GM15510 (cell line): Measurements from ENCODE around the gene ADGRA1.

Experiments
- POLR2A ChIP-seq: IDR thresholded peaks from 3 replicates; pipeline ENCODE4 v1.6.1; 2011; ENCODE audit warnings: borderline replicate concordance; ENCODE audit not compliant: insufficient read length; ENCODE audit errors: extremely low read depth

Gene ADGRA1

GRCh38 chr10:133094286-133094685 is 6.6 kb downstream of the ADGRA1 start:
- TF ChIP-seq POLR2A, result no peak

- no peak for TF ChIP-seq POLR2A
These were observed 7.1 kb downstream of the ADGRA1 start for GRCh38 chr10:133094866-133095265.

DNA sequence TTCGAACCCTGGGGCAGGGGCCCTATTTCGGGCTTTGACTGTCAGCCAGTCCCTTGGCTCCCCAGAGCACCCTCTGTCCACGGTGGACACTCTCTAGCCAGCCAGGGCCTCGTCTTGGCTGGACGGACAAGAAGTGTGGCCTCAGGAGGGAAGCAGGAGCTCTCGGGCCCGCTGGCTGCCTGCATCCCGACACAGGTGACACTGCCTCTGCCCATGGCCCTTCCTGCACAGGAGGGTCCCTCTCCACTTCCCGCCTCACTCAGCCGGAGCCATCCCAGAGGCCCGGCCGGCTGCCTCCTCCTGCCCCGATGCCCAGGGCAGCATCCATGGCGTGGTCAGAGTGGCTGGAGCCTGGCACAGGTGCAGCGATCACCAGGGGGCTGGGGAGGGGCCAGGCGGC is 7.9 kb downstream of the ADGRA1 start:
- no peak for TF ChIP-seq POLR2A

DNA sequence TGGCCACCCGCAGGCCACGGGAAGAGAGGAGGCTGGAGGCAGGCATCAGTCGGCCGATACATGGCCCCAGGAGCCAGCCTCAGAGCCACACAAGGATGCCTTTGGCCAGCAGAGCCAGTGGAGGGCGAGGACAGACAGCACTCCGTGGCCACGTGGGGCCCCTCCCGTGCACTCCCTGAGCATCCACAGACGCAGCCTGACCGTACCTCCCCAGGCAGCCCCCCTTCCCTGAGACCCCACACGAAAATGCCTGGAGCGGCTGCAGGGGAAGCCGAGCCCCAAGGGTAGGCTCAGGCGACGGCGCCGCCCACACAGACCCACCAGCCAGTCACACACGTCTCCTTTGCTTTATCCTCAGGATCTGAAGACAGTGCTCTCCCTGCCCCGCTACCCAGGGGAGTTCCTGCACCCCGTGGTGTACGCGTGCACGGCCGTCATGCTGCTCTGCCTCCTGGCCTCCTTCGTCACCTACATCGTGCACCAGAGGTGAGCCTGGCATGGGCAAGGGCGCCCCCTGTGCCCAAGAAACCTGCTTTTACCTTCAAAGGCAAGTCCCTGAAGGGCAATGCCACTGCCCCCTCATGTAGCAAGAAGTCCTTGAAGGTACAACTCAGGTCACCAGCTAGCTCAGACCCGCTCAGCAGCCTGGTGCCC is 9.0 kb downstream of the ADGRA1 start:
- TF ChIP-seq POLR2A, result no peak

- no peak for TF ChIP-seq POLR2A
These were observed 9.7 kb downstream of the ADGRA1 start for GRCh38 chr10:133097418-133097817.

GRCh38 chr10:133097961-133098360 is 10.2 kb downstream of the ADGRA1 start:
- TF ChIP-seq POLR2A, result no peak

DNA sequence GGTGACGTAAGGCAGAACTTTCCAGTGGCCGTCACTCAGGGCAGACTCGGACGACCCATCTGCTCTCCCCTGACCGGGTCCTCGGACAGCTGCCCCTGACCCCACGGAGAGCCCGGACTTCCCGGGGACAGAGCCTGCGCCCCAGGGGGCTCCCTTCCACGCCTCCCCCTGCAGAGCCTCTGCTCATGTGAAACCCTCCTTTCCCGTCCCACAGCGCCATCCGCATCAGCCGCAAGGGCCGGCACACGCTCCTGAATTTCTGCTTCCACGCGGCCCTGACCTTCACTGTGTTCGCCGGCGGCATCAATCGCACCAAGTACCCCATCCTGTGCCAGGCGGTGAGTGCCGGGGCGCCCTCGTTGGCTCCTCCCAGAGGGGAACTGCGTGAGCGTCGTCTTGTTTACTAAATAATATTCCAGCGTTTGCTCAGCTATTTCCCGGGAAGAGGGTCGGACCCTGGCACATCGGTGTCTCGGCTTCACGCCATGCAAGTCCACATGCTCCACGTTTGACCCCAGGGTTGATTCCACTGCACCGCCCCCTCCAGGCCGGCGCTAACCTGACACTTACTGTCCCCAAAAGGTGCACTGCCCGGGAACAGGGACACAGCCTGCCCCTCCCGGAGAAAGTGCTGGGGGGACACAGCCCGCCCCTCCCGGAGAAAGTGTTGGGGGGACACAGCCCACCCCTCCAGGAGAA is 10.9 kb downstream of the ADGRA1 start:
- no peak for TF ChIP-seq POLR2A

- no peak for TF ChIP-seq POLR2A
These were observed 11.8 kb downstream of the ADGRA1 start for GRCh38 chr10:133099571-133099970.

DNA sequence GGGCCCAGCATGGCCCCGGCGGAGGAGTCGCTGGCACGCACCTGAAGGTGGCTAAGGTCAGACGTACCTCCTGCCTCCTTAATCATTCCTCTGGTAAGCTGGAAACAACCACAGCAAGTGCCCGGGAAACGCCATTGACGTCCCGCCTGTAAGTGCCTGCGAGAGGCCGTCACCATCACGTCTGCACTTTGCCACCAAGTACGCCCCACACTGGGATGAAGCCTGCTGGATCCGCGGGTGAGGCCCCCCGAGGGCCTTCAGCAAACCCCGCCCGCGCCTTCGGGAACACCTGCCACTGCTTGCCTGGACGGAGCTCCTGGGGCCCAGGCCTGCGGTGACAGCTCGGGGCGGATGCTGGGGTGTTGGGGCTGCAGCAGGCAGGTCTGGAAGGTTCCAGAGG is 12.5 kb downstream of the ADGRA1 start:
- TF ChIP-seq POLR2A, result no peak

GRCh38 chr10:133100706-133101415 is 13.1 kb downstream of the ADGRA1 start:
- TF ChIP-seq POLR2A, result no peak

DNA sequence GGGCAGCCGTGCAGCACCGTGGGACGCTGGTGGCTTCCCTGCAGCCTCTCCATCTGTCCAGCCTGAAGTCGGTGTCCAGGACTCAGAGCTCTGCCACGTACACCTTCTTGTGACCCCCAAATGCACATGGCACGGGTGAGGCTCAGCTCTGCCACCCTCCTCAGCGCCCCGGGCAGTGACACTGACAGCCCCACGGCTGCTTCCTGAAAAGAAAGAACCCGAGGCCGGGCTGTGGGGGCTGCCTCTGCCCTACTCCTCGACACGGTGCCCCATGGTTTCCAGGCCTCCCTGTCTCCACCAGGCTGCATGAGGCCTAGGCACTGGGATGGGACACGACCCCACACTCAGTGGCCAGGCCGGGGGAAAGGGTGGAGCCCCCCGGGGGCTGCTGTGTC is 13.7 kb downstream of the ADGRA1 start:
- no peak for TF ChIP-seq POLR2A

GRCh38 chr10:133102415-133103095 is 14.8 kb downstream of the ADGRA1 start:
- TF ChIP-seq POLR2A, result no peak

GRCh38 chr10:133103311-133103910 is 15.7 kb downstream of the ADGRA1 start:
- TF ChIP-seq POLR2A, result no peak

DNA sequence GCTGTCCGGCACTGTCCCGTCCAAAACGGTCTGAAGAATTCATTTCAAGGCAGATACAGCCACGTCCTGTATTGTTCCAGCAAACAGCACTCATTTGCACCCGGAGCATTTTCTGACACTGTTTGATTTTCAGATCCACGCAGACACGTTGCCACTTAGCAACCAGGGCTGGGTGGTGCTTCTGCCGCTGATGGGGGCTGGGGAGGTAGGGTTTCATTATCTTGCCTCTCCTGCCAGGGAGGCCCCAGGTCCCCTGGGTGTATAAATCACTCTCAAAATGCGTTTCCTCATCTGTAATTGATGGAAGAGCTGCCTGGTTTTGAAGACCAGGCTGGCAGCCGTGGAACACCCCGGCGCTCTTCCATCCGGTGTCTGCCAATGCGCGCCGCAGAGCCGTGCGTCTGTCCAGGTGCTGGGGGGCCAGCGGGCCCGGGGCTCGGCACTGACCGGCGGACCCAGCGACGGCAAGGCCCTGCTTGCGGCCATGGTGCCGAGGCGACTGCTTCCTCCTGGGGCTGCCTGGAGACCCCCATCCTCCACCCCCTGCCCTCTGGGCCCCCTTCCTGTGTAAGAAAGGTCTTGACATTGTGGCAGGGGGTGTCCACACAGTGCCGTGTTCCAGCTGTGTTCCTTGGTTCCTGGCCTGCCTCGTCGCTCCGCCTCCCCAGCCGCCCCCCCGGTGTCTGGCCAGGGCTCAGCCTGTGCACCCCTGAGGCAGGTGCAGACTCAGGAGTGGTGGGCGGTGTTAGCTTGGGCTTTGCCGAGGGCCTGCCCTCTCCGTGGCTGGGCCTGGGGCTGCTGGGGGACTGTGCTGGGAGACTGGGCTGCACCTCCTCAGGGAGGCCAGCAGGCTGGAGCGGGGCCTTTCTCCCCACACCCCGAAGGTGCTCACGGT is 16.6 kb downstream of the ADGRA1 start:
- TF ChIP-seq POLR2A, result no peak
